ENCODE results near the gene OR5A1. TPM values are rescaled to one million over a fixed set of nuclear protein-coding genes. Genes with fewer than 3 reads are reported as not detected.

OR5A1 gene
- polyA plus RNA-seq (2013, experiment 1 of 2) = not detected
- not detected for polyA plus RNA-seq (2013, experiment 2 of 2)

GRCh38 chr11:59436169-59436568, at the start of gene OR5A1:
TSS of gene OR5A1 (plus strand) at chr11:59436469. CDS start at chr11:59443169, 6,700 bp downstream.
- H3K36me3 ChIP-seq (ENCODE audit: insufficient read depth, low read length) = no peaks in the 10 kb centered on the region
- 81% methylated on average over 3 of the region's 3 CpGs for WGBS
- no peak within 1 kb of the TSS for H3K27ac ChIP-seq (ENCODE audit: low read depth, low read length)
- H3K9me3 ChIP-seq (ENCODE audit: insufficient read depth, low read depth, low read length) = no peaks in the 10 kb centered on the region
- H3K4me3 ChIP-seq (ENCODE audit: low read length) = no peak within 1 kb of the TSS
- H3K27me3 ChIP-seq (ENCODE audit: insufficient read depth, low read length) = no peaks in the 10 kb centered on the region
- peaks cover 3% of the 10 kb centered on the region; the same call in 1 of the 2 replicates for H3K4me1 ChIP-seq (ENCODE audit: insufficient read depth, low read length)
- no peak within 1 kb of the TSS for H3K9ac ChIP-seq (ENCODE audit: low read depth, low read length)

GRCh38 chr11:59394186-59394585, 42.1 kb upstream of the OR5A1 start:
- Histone ChIP-seq H3K9ac (ENCODE audit: low read depth, low read length) (no peak overlapping the region), H3K27ac (ENCODE audit: low read depth, low read length) (no peak overlapping the region), H3K9me3 (ENCODE audit: insufficient read depth, low read depth, low read length) (peaks cover 47% of the 10 kb centered on the region), H3K27me3 (ENCODE audit: insufficient read depth, low read length) (no peaks in the 10 kb centered on the region), H3K4me3 (ENCODE audit: low read length) (no peak overlapping the region), H3K4me1 (ENCODE audit: insufficient read depth, low read length) (no peaks in the 10 kb centered on the region), H3K36me3 (ENCODE audit: insufficient read depth, low read length) (no peaks in the 10 kb centered on the region)

GRCh38 chr11:59400461-59401261, 35.6 kb upstream of the OR5A1 start:
- Histone ChIP-seq H3K9me3 (ENCODE audit: insufficient read depth, low read depth, low read length) (peaks cover 76% of the 10 kb centered on the region), H3K27me3 (ENCODE audit: insufficient read depth, low read length) (no peaks in the 10 kb centered on the region), H3K4me1 (ENCODE audit: insufficient read depth, low read length) (no peaks in the 10 kb centered on the region), H3K4me3 (ENCODE audit: low read length) (no peak overlapping the region), H3K9ac (ENCODE audit: low read depth, low read length) (no peak overlapping the region), H3K27ac (ENCODE audit: low read depth, low read length) (no peak overlapping the region), H3K36me3 (ENCODE audit: insufficient read depth, low read length) (no peaks in the 10 kb centered on the region)
- 89% methylated on average over 3 of the region's 3 CpGs for WGBS

- 51% methylated on average over 2 of the region's 2 CpGs for WGBS
- H3K27ac ChIP-seq (ENCODE audit: low read depth, low read length) = no peak overlapping the region
- no peak overlapping the region for H3K9ac ChIP-seq (ENCODE audit: low read depth, low read length)
- no peaks in the 10 kb centered on the region for H3K36me3 ChIP-seq (ENCODE audit: insufficient read depth, low read length)
- peaks cover 71% of the 10 kb centered on the region for H3K9me3 ChIP-seq (ENCODE audit: insufficient read depth, low read depth, low read length)
- no peaks in the 10 kb centered on the region for H3K4me1 ChIP-seq (ENCODE audit: insufficient read depth, low read length)
- H3K27me3 ChIP-seq (ENCODE audit: insufficient read depth, low read length) = no peaks in the 10 kb centered on the region
- no peak overlapping the region for H3K4me3 ChIP-seq (ENCODE audit: low read length)
Measured at GRCh38 chr11:59401262-59401552, 35.1 kb upstream of the OR5A1 start.

- Histone ChIP-seq H3K36me3 (ENCODE audit: insufficient read depth, low read length) (no peaks in the 10 kb centered on the region), H3K27me3 (ENCODE audit: insufficient read depth, low read length) (no peaks in the 10 kb centered on the region), H3K9ac (ENCODE audit: low read depth, low read length) (no peak overlapping the region), H3K4me3 (ENCODE audit: low read length) (no peak overlapping the region), H3K4me1 (ENCODE audit: insufficient read depth, low read length) (no peaks in the 10 kb centered on the region), H3K27ac (ENCODE audit: low read depth, low read length) (no peak overlapping the region), H3K9me3 (ENCODE audit: insufficient read depth, low read depth, low read length) (peaks cover 67% of the 10 kb centered on the region)
Measured at GRCh38 chr11:59403546-59403945, 32.7 kb upstream of the OR5A1 start.

- H3K27ac ChIP-seq (ENCODE audit: low read depth, low read length) = no peak overlapping the region
- WGBS = 75% methylated on average over 1 of the region's 2 CpGs
- H3K4me1 ChIP-seq (ENCODE audit: insufficient read depth, low read length) = no peaks in the 10 kb centered on the region
- H3K27me3 ChIP-seq (ENCODE audit: insufficient read depth, low read length) = no peaks in the 10 kb centered on the region
- no peaks in the 10 kb centered on the region for H3K36me3 ChIP-seq (ENCODE audit: insufficient read depth, low read length)
- no peak overlapping the region for H3K9ac ChIP-seq (ENCODE audit: low read depth, low read length)
- H3K9me3 ChIP-seq (ENCODE audit: insufficient read depth, low read depth, low read length) = peaks cover 37% of the 10 kb centered on the region
- H3K4me3 ChIP-seq (ENCODE audit: low read length) = no peak overlapping the region
Measured at GRCh38 chr11:59413646-59414045, 22.6 kb upstream of the OR5A1 start.

- 92% methylated on average over 1 of the region's 1 CpG for WGBS
- no peaks in the 10 kb centered on the region for H3K36me3 ChIP-seq (ENCODE audit: insufficient read depth, low read length)
- peaks cover 24% of the 10 kb centered on the region for H3K9me3 ChIP-seq (ENCODE audit: insufficient read depth, low read depth, low read length)
- H3K4me3 ChIP-seq (ENCODE audit: low read length) = no peak overlapping the region
- H3K9ac ChIP-seq (ENCODE audit: low read depth, low read length) = no peak overlapping the region
- H3K27me3 ChIP-seq (ENCODE audit: insufficient read depth, low read length) = no peaks in the 10 kb centered on the region
- no peaks in the 10 kb centered on the region for H3K4me1 ChIP-seq (ENCODE audit: insufficient read depth, low read length)
- no peak overlapping the region for H3K27ac ChIP-seq (ENCODE audit: low read depth, low read length)
Measured at GRCh38 chr11:59415111-59415510, 21.2 kb upstream of the OR5A1 start.

- Histone ChIP-seq H3K27me3 (ENCODE audit: insufficient read depth, low read length) (no peaks in the 10 kb centered on the region), H3K9ac (ENCODE audit: low read depth, low read length) (no peak overlapping the region), H3K27ac (ENCODE audit: low read depth, low read length) (no peak overlapping the region), H3K4me3 (ENCODE audit: low read length) (no peak overlapping the region), H3K9me3 (ENCODE audit: insufficient read depth, low read depth, low read length) (peaks cover 11% of the 10 kb centered on the region; the same call in 1 of the 2 replicates), H3K4me1 (ENCODE audit: insufficient read depth, low read length) (no peaks in the 10 kb centered on the region), H3K36me3 (ENCODE audit: insufficient read depth, low read length) (no peaks in the 10 kb centered on the region)
- WGBS = 97% methylated on average over 4 of the region's 5 CpGs
Measured at GRCh38 chr11:59416613-59417012, 19.7 kb upstream of the OR5A1 start.

GRCh38 chr11:59417023-59417422, 19.2 kb upstream of the OR5A1 start:
- no peaks in the 10 kb centered on the region for H3K4me1 ChIP-seq (ENCODE audit: insufficient read depth, low read length)
- H3K36me3 ChIP-seq (ENCODE audit: insufficient read depth, low read length) = no peaks in the 10 kb centered on the region
- H3K4me3 ChIP-seq (ENCODE audit: low read length) = no peak overlapping the region
- H3K27me3 ChIP-seq (ENCODE audit: insufficient read depth, low read length) = no peaks in the 10 kb centered on the region
- WGBS = 92% methylated on average over 5 of the region's 5 CpGs
- H3K9me3 ChIP-seq (ENCODE audit: insufficient read depth, low read depth, low read length) = peaks cover 11% of the 10 kb centered on the region; the same call in 1 of the 2 replicates
- no peak overlapping the region for H3K9ac ChIP-seq (ENCODE audit: low read depth, low read length)
- H3K27ac ChIP-seq (ENCODE audit: low read depth, low read length) = no peak overlapping the region

- H3K36me3 ChIP-seq (ENCODE audit: insufficient read depth, low read length) = no peaks in the 10 kb centered on the region
- H3K4me3 ChIP-seq (ENCODE audit: low read length) = no peak overlapping the region
- H3K27ac ChIP-seq (ENCODE audit: low read depth, low read length) = no peak overlapping the region
- no peaks in the 10 kb centered on the region for H3K4me1 ChIP-seq (ENCODE audit: insufficient read depth, low read length)
- peaks cover 3% of the 10 kb centered on the region; the same call in 1 of the 2 replicates for H3K9me3 ChIP-seq (ENCODE audit: insufficient read depth, low read depth, low read length)
- 91% methylated on average over 2 of the region's 2 CpGs for WGBS
- no peaks in the 10 kb centered on the region for H3K27me3 ChIP-seq (ENCODE audit: insufficient read depth, low read length)
- no peak overlapping the region for H3K9ac ChIP-seq (ENCODE audit: low read depth, low read length)
Measured at GRCh38 chr11:59418156-59418555, 18.1 kb upstream of the OR5A1 start.

GRCh38 chr11:59423835-59424234, 12.4 kb upstream of the OR5A1 start:
- no peaks in the 10 kb centered on the region for H3K36me3 ChIP-seq (ENCODE audit: insufficient read depth, low read length)
- H3K9me3 ChIP-seq (ENCODE audit: insufficient read depth, low read depth, low read length) = no peaks in the 10 kb centered on the region
- peaks cover 30% of the 10 kb centered on the region for H3K4me1 ChIP-seq (ENCODE audit: insufficient read depth, low read length)
- H3K4me3 ChIP-seq (ENCODE audit: low read length) = no peak overlapping the region
- H3K9ac ChIP-seq (ENCODE audit: low read depth, low read length) = no peak overlapping the region
- 90% methylated on average over 2 of the region's 2 CpGs for WGBS
- no peaks in the 10 kb centered on the region for H3K27me3 ChIP-seq (ENCODE audit: insufficient read depth, low read length)
- no peak overlapping the region for H3K27ac ChIP-seq (ENCODE audit: low read depth, low read length)

- peaks cover 30% of the 10 kb centered on the region for H3K4me1 ChIP-seq (ENCODE audit: insufficient read depth, low read length)
- no peaks in the 10 kb centered on the region for H3K36me3 ChIP-seq (ENCODE audit: insufficient read depth, low read length)
- H3K27ac ChIP-seq (ENCODE audit: low read depth, low read length) = no peak overlapping the region
- H3K27me3 ChIP-seq (ENCODE audit: insufficient read depth, low read length) = no peaks in the 10 kb centered on the region
- no peak overlapping the region for H3K4me3 ChIP-seq (ENCODE audit: low read length)
- H3K9me3 ChIP-seq (ENCODE audit: insufficient read depth, low read depth, low read length) = no peaks in the 10 kb centered on the region
- 78% methylated on average over 4 of the region's 4 CpGs for WGBS
- H3K9ac ChIP-seq (ENCODE audit: low read depth, low read length) = no peak overlapping the region
Measured at GRCh38 chr11:59425131-59425530, 11.1 kb upstream of the OR5A1 start.

All from HUES64 (cell line).